Activated CD8-positive, alpha-beta T cell treated with anti-CD3 and anti-CD28 coated beads for 36 hours (primary cell): ENCODE results near the gene LRRC15. TPM values are rescaled to one million over a fixed set of nuclear protein-coding genes. Genes with fewer than 3 reads are reported as not detected.

Experiments
- ATAC-seq: fragments of 200-7000 bp; cut with Tn5 transposase; one replicate; pipeline ENCODE4 v1.10.0; 2021; ENCODE audit warnings: mild to moderate bottlenecking, moderate library complexity
- CTCF ChIA-PET: fragments of 350-600 bp; sonication (Branson Sonifier 250); formaldehyde crosslinking; loops from one replicate; lab custom pipeline; 2021; ENCODE audit warnings: antibody characterized with exemption; lab: Charles Lee
- POLR2A ChIA-PET: fragments of 350-600 bp; sonication (Branson Sonifier 250); formaldehyde crosslinking; loops from one replicate; lab custom pipeline; 2021; ENCODE audit warnings: antibody characterized with exemption; lab: Charles Lee
- DNase-seq: peaks from one replicate; pipeline ENCODE4 v3.0.0-alpha.2; 2020
- H3K27ac Mint-ChIP-seq: one replicate; pipeline ENCODE4 v1.8.0; 2021; ENCODE audit warnings: mild to moderate bottlenecking, mixed read lengths
- H3K27me3 Mint-ChIP-seq: one replicate; pipeline ENCODE4 v1.8.0; 2021; ENCODE audit warnings: mixed read lengths
- H3K36me3 Mint-ChIP-seq: one replicate; pipeline ENCODE4 v1.8.0; 2021; ENCODE audit warnings: low read depth, mixed read lengths
- H3K4me1 Mint-ChIP-seq: one replicate; pipeline ENCODE4 v1.8.0; 2021; ENCODE audit warnings: low read depth, mixed read lengths
- H3K4me3 Mint-ChIP-seq: one replicate; pipeline ENCODE4 v1.8.0; 2021; ENCODE audit warnings: mild to moderate bottlenecking, moderate library complexity, mixed read lengths
- H3K9me3 Mint-ChIP-seq: one replicate; pipeline ENCODE4 v1.8.0; 2021; ENCODE audit warnings: mixed read lengths
- intact Hi-C: fragments of 100-400 bp; cut with micrococcal nuclease; formaldehyde crosslinking; loops from one replicate; pipeline ENCODE4 v1.10.0; 2022
- total RNA-seq, 2 experiments: library from RNA; stranded (reverse); gene quantifications; one replicate each; pipeline ENCODE4 v1.2.3, GENCODE V29; 2021
- TF ChIP-seq, protein P1 (sequence below): fragments of 200-600 bp; IDR thresholded peaks from one replicate; pipeline ENCODE4 v1.8.0; 2022; ENCODE audit warnings: antibody characterized with exemption, mild to moderate bottlenecking

LRRC15 gene
- total RNA-seq, 2 experiments from 2014 or later: not detected

DNA sequence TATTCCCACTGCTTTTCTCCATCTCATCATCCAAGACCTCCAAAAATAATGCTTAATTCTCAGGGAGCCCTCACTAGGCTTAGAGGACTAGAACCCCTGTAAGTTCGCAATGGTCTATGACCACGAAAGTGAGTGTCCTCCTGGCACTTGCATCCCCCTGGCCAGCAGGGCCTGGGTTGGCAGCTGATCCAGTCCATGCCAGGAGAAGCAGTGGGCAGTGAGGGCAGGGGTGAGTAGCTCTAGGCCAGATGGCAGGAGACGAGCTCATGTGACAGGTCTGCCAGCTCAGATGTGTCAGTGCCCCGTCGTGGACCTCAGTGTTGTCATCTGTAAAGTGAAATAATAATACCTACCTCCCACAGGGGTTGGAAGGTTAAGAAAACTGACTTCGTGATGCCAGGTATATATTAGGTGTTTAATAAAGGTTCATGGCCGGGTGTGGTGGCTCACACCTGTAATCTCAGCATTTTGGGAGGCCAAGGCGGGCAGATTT, 18.4 kb upstream of the LRRC15 start:
- no peaks in the 10 kb centered on the region for H3K4me1 Mint-ChIP-seq
- no peaks in the 10 kb centered on the region for H3K27me3 Mint-ChIP-seq
- H3K27ac Mint-ChIP-seq: no peak overlapping the region
- ChIA-PET POLR2A (no interaction called here), CTCF (interaction anchor here (0.6 to 1.7 kb wide), 4 partner anchors 10 to 59 kb away, joined by 3 to 5 read pairs (median 4); no protein-coding TSS in a partner anchor)
- no peaks in the 10 kb centered on the region for H3K36me3 Mint-ChIP-seq
- no peak overlapping the region for H3K4me3 Mint-ChIP-seq
- intact Hi-C loops: no loop called here
- DNase-seq: no peak
- no peak for ATAC-seq
- TF ChIP-seq, protein P1, sequence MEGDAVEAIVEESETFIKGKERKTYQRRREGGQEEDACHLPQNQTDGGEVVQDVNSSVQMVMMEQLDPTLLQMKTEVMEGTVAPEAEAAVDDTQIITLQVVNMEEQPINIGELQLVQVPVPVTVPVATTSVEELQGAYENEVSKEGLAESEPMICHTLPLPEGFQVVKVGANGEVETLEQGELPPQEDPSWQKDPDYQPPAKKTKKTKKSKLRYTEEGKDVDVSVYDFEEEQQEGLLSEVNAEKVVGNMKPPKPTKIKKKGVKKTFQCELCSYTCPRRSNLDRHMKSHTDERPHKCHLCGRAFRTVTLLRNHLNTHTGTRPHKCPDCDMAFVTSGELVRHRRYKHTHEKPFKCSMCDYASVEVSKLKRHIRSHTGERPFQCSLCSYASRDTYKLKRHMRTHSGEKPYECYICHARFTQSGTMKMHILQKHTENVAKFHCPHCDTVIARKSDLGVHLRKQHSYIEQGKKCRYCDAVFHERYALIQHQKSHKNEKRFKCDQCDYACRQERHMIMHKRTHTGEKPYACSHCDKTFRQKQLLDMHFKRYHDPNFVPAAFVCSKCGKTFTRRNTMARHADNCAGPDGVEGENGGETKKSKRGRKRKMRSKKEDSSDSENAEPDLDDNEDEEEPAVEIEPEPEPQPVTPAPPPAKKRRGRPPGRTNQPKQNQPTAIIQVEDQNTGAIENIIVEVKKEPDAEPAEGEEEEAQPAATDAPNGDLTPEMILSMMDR: no peak
- H3K9me3 Mint-ChIP-seq: peaks cover 6% of the 10 kb centered on the region

DNA sequence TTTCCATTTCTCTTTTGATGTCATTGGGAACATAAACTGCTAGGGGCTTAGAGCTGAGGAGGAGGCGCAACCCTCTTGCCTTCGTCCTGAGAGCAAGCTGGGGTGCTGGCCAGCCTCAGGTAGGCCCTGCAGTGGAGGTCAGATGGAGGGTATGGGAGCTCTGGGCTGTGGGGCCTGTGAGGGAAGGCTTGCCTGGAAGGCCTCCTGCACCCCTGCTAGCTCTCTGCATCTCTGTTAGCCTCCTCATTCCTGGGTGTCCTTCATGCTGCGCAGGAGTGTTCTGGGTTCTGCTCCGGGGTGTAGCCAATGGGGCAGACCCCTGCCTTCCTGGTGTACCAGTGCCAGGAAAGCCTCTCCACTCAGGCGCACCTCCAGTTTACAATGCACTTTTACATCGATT, 17.7 kb upstream of the LRRC15 start:
- no peak for ATAC-seq
- Mint-ChIP-seq H3K4me1 (no peaks in the 10 kb centered on the region), H3K4me3 (no peak overlapping the region), H3K27me3 (peaks cover 2% of the 10 kb centered on the region), H3K9me3 (peaks cover 6% of the 10 kb centered on the region), H3K36me3 (no peaks in the 10 kb centered on the region), H3K27ac (no peak overlapping the region)
- TF ChIP-seq, protein P1: no peak
- no peak for DNase-seq
- POLR2A ChIA-PET: no interaction called here
- CTCF ChIA-PET: interaction anchor here (1.7 to 2.5 kb wide), 2 partner anchors 11 to 43 kb away, joined by 5 to 11 read pairs; no protein-coding TSS in a partner anchor
- intact Hi-C loops: no loop called here

DNA sequence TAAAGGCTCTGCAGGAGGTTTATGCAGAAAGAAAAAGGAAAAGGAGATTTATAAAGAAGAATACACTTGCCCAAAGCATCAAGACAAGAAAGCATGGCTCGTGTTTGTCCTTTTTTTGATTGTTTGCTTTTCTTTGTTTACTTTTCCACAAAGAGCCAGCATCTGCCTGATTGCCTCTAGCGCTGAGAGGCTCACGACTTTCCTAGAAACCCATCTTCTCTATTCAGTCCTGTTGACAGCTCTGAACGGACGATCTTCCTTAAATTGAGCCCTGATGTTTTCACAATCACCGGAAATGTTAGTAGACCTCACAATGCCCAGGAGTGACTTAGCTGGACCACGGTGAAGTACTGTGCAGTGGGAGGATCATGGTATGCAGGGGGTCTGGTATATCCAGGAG, 17.1 kb upstream of the LRRC15 start:
- H3K36me3 Mint-ChIP-seq: no peaks in the 10 kb centered on the region
- TF ChIP-seq, protein P1: no peak
- no peak for DNase-seq
- H3K27me3 Mint-ChIP-seq: peaks cover 2% of the 10 kb centered on the region
- no peak overlapping the region for H3K27ac Mint-ChIP-seq
- H3K4me1 Mint-ChIP-seq: no peaks in the 10 kb centered on the region
- CTCF ChIA-PET: interaction anchor here (1.3 to 2.5 kb wide), 3 partner anchors 11 to 42 kb away, joined by 3 to 11 read pairs (median 5); no protein-coding TSS in a partner anchor
- peaks cover 6% of the 10 kb centered on the region for H3K9me3 Mint-ChIP-seq
- intact Hi-C loops: no loop called here
- no peak overlapping the region for H3K4me3 Mint-ChIP-seq
- POLR2A ChIA-PET: interaction anchor here (1.2 kb wide), 2 partner anchors 9 to 11 kb away, joined by 4 read pairs; no protein-coding TSS in a partner anchor
- ATAC-seq: no peak

DNA sequence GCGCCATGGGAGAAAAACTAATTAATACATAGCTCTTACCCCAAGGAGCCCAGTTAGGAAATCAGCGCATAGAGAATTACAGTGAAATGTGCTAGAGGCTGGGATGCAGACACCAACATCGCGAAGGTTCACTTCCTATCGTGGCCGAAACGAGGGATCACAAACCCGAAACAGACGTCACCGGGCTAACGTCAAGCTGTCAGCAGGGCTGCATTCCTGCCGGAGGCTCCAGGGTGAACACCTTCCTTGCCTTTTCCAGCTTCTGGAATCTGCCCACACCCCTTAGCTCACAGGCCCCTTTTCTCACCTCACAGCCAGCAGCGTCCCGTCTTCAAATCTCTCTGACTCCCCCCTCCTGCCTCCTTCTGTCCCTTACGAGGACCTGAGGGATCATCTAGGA, 16.5 kb upstream of the LRRC15 start:
- H3K4me3 Mint-ChIP-seq: no peak overlapping the region
- H3K27me3 Mint-ChIP-seq: peaks cover 2% of the 10 kb centered on the region
- H3K9me3 Mint-ChIP-seq: peaks cover 6% of the 10 kb centered on the region
- H3K27ac Mint-ChIP-seq: no peak overlapping the region
- no peaks in the 10 kb centered on the region for H3K36me3 Mint-ChIP-seq
- ChIA-PET CTCF (interaction anchor here (1.3 to 2.5 kb wide), 2 partner anchors 36 to 42 kb away, joined by 3 to 11 read pairs; no protein-coding TSS in a partner anchor), POLR2A (interaction anchor here (0.5 to 1.2 kb wide), 3 partner anchors 10 to 256 kb away, joined by 3 to 4 read pairs (median 4); no protein-coding TSS in a partner anchor)
- ATAC-seq (no peak), DNase-seq (no peak)
- TF ChIP-seq, protein P1: no peak
- intact Hi-C loops: no loop called here
- no peaks in the 10 kb centered on the region for H3K4me1 Mint-ChIP-seq

DNA sequence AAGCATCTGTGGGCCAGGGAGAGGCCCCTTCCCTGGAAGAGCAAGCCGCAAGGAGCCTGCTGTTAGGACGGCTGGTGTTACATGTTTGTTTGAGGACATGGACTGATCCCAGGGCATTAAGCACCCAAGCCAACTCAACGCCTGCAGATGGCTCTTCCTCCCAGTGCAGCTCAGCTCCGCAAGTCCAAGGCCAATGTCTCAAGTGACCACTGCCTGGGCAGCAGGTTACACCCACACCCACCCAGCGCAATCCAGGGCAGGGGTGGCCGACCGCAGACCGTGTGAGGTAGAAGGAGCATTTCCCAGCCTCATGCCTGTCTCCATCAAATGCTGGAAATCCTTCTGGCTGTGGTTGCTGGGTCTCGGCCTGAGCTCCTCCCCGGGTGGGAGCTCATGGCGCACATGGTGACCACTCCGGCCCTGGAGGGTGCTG, 15.0 kb upstream of the LRRC15 start:
- Mint-ChIP-seq H3K27ac (no peak overlapping the region), H3K4me3 (no peak overlapping the region), H3K9me3 (no peaks in the 10 kb centered on the region), H3K36me3 (no peaks in the 10 kb centered on the region), H3K4me1 (no peaks in the 10 kb centered on the region), H3K27me3 (peaks cover 2% of the 10 kb centered on the region)
- ATAC-seq: no peak
- DNase-seq: no peak
- TF ChIP-seq, protein P1: no peak
- intact Hi-C loops: no loop called here
- ChIA-PET POLR2A (no interaction called here), CTCF (no interaction called here)
